UCSD-AML1 (cell line): ENCODE measurements around the gene ZBTB42.

Experiments
- DNase-seq: peaks from one replicate; lab custom pipeline; 2025; ENCODE audit not compliant: unreplicated experiment; lab: John Stamatoyannopoulos, UW

Gene ZBTB42

GRCh38 chr14:104794631-104794992 lies 6.3 kb upstream of the ZBTB42 start:
- DNase-seq, result peak; percentile 33

DNA sequence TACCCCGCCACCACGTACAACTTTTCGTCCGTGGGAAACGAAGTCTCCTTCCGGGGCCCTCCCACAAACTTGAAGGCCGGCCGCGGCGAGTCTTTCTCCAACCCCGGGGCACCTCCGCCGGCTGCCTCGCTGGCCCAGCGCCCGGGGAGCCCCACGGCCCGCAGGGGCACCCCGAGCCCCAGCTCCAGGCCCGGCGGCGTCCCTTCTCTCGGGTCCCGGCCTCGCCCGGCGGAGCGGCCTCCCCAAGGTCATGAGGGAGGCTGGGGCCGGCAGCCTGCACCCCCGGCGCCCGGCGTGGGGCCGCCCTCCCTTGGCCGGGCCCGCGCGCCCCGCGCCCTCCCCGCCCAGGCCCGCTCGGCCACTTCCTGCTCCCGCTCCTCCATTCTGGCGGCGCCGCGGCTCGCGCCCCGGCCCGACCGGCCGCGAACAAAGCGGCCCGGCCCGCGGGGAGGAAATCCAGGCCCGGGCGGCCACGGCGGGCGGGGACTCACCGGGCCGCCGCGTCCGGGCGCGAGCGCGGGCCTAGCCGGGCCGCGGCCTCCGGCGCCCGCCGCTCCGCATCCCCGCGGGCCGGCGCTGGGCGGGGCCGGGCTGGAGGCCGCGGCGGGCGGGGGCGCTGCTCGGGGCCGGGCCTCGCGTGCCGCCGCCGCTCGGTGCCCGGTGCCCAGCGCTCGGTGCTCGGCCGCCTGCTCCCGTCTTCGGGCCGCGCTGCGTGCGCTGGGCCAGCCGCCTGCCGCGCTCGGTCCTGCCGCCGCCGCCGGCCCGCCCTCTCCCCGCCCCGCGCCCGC lies 5.7 kb upstream of the ZBTB42 start, which contains the start of gene AKT1:
Gene AKT1, minus strand, starts transcription at position 756 of the 788 bp plus-strand sequence. CDS start 3,105 bp downstream, outside the sequence.
- no peak for DNase-seq

DNA sequence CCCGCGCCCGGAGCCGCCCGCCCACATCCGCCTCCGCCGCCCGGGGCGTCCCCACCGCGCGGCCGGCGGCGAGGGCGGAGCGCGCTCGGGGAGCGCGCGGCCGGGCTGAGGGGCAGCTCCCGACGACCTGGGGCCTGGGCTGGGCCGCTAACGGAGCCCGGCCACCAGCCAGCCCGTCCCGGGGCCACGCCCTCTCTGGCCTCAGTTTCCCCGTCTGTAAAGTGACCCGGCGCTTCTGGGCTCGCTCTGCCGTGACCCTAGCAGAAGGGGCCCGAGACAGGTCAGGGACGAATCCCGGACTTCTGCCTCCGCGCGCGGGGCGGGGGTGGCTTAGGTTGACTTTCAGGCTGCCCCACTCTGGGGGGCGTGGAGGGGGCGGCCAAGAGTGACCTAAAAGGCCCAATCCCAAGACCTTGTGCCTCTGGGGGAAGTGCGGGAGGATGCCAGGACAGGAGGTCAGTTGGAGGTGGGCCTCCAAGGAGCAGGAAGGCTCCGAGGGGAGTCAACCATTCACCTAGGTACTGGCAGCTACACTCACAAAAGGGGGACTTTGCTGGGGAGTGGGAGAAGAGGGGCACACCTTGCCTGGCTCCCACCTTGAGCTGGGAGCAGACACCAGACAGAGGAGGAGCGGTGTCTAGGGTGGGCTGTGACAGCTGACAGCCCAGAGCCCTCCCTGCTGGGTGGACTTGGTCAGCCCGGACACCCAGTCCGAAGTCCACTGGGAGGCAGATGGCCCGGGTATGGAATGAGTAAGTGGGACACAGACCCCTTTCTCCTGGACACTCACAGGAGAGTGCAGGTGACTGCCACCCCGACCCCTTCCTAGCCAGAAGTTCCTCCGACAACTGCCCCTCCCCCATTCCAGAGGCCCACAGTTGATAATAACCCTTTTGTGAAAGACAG lies 4.9 kb upstream of the ZBTB42 start:
- DNase-seq, result peak; percentile 54

DNA sequence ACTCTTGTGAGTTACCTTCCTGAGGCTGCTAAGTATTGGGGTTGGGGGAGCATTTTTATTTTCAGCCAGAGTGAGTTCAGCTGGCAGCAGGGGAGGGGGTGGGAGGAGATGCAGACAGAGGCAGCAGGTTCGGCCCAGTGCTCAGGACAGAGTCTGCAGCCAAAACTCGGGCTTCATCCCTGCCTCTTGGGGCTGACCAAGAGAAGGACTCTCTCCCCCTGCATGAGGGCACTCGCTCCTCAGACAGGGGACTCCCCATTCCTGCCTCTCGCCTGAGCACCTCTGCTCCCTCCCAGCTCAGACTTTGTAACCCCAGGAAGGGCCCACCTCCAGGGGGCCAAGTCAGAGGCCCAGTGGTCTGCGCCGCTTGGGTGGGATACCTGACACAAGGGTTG lies 4.2 kb upstream of the ZBTB42 start:
- no peak for DNase-seq

- DNase-seq, result peak; percentile 50
Observed at GRCh38 chr14:104797115-104798044, 3.5 kb upstream of the ZBTB42 start.

DNA sequence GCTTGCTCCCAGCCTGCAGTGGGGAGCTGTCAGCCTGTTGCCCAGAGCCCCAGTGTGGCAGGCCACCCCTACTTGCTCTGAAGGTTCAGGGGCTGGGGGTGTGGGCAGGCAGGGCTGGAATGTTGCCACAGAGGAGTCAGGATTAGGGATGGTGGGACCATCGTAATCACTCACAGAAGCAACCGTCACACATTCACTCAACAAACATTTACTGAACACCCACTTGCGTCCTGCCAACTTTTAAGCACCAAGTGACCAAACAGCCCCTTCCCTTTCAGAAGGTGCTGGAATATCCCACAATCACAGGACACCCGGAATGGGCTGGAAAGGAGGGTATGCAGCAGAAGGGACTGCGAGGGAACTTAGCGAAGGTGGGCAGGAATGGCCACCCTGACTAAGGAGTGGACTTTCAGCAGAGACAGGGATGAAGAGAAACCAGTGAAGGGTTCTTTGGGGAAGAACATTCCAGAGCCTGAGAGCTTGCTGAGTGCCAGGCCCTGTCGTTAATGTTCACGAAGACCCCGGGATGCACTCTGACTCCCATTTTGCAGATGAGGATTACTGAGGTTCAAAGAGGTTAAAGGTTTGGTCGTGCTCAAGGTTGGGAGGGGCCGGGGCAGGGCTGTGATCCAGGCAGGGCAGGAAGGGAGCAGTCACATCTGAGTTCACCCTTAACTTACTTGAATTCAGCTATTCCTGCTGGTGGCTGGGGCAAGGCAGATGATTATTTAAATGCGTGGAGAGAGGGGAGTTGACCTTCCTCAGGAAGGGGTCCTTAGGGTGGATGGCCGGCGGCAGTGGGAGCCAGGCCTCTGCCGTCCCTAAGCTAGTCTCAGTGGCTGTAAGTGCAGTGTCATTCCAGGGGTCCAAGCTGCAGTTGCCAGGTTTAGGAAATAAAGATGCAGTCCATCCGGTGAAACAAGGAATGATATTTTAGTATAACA lies 2.3 kb upstream of the ZBTB42 start:
- DNase-seq, result no peak

DNA sequence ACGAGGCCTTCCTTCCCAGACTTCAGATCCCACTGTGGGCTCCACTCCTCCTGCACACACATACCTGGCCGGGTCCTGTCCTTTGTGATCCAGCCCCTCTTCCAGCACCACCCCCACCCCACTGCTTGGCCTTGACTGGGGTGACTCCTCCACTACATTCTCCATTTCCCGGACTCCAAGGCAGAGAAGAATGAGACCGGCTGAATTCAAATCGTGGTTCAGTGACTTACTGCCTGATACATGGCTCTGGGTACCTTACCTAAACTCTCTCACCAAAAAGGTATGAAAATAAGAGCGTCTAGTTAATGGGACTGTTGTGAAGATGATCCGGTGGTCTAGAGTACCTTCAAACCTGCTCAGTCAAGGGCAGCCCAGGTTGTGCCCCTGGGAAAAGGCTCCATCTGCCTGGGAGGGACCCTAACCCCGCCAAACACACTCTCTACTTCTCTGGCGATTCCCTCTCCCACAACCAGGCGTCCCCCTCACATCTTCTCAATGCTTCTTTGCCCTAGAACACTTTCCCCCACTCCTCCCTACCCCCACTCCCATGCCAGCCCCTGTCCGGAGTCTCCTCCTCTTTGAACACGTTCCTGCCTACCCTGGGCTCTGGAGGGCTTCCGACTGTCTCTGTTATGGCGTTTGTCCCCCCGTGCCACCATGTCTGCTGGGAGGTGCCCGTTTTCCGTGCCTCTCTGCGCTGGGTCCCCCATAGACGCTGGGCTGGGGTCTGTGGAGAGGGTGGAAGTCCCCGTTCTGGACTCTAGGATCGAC lies 1.5 kb upstream of the ZBTB42 start:
- no peak for DNase-seq

DNA sequence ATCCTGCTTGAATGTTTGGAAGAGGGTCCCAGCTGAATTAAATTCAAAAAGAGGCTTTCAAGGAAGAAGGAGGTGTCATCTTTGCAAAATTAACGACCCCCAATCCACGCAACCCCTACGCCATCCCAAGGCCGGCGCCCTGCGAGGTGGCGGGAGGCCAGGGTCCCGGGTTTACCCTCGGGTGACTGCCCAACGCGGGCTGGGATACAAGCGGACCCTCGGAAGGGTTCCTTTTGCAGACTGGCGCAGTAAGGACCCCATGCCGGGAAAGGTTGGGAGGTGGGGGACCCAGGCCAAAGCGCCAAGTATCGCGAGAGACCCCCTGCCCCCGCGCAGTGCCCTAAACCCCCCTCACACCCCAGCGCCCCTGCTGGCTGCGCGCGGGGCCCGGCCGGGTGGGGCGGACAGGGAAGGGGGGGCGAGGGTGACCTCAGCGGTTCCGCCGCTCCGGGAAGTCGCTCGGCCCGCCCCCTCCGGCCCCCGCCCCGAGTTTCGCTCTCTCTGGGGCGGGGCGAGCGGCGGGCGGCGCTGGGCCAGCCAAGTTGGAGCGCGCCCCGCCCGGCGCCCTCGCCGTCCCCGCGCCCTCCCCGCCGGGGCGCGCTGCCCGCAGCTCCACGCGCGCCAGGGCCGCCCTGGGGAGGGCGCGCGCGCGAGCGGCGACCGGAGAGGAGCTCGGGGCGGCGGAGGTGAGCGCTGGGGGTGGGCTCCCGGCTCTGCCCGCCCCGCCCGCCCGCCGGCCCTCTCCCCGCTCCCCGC lies 708 bp upstream of the ZBTB42 start:
- DNase-seq, result peak; percentile 71

DNA sequence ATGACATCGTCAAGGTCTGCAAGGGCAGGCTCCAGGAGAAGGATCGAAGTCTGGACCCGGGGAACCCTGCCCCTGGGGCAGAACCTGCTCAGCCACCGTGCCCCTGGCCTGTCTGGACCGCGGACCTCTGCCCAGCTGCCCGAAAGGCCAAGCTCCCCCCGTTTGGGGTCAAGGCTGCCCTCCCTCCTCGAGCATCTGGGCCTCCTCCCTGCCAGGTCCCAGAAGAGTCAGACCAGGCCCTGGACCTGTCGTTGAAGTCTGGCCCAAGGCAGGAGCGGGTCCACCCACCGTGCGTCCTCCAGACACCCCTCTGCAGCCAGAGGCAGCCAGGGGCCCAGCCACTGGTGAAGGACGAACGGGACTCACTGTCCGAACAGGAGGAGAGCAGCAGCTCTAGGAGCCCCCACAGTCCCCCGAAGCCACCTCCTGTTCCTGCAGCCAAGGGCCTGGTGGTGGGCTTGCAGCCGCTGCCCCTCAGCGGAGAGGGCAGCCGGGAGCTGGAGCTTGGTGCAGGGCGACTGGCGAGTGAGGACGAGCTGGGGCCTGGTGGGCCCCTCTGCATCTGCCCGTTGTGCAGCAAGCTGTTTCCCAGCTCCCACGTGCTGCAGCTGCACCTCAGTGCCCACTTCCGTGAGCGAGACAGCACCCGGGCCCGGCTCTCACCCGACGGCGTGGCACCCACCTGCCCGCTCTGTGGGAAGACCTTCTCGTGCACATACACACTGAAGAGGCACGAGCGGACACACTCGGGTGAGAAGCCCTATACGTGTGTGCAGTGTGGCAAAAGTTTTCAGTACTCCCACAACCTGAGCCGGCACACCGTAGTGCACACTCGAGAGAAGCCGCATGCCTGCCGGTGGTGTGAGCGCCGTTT lies 856 bp downstream of the ZBTB42 start:
- DNase-seq, result no peak

GRCh38 chr14:104802394-104803184 lies 1.7 kb downstream of the ZBTB42 start:
- no peak for DNase-seq

- no peak for DNase-seq
Observed at GRCh38 chr14:104803280-104803911, 2.5 kb downstream of the ZBTB42 start.

GRCh38 chr14:104803912-104804410 lies 3.1 kb downstream of the ZBTB42 start:
- DNase-seq, result no peak

GRCh38 chr14:104804481-104805325 lies 3.8 kb downstream of the ZBTB42 start:
- no peak for DNase-seq

DNA sequence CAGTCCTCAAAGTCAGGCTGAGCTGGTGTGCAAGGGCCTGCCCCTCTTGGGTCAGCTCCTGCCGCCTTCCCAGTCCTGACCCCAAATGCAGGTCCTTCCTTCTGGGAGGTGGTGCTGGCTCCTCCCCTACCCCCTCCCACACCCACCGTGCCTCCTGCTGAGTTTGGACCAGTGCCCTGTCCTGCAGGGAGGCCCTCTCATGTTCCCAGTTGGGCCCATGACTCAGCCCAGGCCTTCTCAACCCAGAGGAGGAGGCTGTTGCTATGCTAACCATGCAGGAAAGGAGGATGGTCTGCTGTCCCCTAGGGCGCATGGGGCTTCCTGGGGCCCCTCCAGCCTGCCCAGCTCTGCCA lies 4.4 kb downstream of the ZBTB42 start:
- DNase-seq, result no peak

GRCh38 chr14:104805941-104806624 lies 5.2 kb downstream of the ZBTB42 start:
- no peak for DNase-seq
